Tibial nerve (tissue), 4 donors: ENCODE data around the gene GDF9.

ENCODE experiments used
- EP300 ChIP-seq, 2 donors: sonication (generic); formaldehyde crosslinking; IDR thresholded peaks; one replicate each; pipeline ENCODE4 v1.6.1; 2017; ENCODE audit warnings: antibody characterized with exemption in 2 of 2, mild to moderate bottlenecking in 1 of 2
- TF ChIP-seq, protein P1 (sequence below), 5 experiments: fragments of 200-600 bp in 3 of 5; fragments of 450-650 bp in 2 of 5; sonication (generic) in 3 of 5; IDR thresholded peaks; one replicate each; pipeline ENCODE4 v1.5.1; 2016 to 2019; ENCODE audit warnings: antibody characterized with exemption in 5 of 5, mild to moderate bottlenecking in 3 of 5, moderate library complexity in 2 of 5

DNA sequence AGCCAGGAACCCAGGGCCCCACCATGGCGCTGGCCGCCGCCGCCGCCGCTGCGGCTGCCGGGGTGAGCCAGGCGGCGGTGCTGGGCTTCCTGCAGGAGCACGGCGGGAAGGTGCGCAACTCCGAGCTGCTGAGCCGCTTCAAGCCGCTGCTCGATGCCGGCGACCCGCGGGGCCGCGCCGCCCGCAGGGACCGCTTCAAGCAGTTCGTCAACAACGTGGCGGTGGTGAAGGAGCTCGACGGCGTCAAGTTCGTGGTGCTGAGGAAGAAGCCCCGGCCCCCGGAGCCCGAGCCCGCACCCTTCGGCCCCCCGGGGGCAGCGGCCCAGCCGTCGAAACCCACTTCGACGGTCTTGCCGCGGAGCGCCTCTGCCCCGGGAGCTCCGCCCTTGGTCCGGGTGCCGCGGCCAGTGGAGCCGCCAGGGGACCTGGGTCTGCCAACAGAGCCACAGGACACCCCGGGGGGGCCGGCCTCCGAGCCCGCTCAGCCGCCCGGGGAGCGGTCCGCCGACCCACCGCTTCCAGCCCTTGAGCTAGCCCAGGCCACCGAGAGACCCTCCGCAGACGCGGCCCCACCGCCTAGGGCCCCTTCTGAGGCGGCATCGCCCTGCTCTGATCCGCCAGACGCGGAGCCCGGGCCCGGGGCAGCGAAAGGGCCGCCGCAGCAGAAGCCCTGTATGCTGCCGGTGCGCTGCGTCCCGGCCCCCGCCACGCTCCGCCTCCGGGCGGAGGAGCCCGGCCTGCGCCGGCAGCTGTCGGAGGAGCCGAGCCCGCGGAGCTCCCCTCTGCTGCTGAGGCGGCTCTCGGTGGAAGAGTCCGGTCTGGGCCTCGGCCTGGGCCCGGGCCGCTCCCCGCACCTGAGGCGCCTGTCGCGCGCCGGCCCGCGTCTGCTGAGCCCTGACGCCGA is 52.4 kb downstream of the GDF9 start:
- TF ChIP-seq EP300 (IDR thresholded peaks at IDR 0.05) = no peak
- TF ChIP-seq, protein P1, sequence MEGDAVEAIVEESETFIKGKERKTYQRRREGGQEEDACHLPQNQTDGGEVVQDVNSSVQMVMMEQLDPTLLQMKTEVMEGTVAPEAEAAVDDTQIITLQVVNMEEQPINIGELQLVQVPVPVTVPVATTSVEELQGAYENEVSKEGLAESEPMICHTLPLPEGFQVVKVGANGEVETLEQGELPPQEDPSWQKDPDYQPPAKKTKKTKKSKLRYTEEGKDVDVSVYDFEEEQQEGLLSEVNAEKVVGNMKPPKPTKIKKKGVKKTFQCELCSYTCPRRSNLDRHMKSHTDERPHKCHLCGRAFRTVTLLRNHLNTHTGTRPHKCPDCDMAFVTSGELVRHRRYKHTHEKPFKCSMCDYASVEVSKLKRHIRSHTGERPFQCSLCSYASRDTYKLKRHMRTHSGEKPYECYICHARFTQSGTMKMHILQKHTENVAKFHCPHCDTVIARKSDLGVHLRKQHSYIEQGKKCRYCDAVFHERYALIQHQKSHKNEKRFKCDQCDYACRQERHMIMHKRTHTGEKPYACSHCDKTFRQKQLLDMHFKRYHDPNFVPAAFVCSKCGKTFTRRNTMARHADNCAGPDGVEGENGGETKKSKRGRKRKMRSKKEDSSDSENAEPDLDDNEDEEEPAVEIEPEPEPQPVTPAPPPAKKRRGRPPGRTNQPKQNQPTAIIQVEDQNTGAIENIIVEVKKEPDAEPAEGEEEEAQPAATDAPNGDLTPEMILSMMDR (IDR thresholded peaks at IDR 0.05) = peak in 1 of 5 experiments; percentile 14
